HL-60 (cell line): ENCODE results near the gene EDARADD.

ENCODE experiments used
- POLR2AphosphoS5 ChIP-seq: IDR thresholded peaks from 2 replicates; pipeline ENCODE4 v1.6.1; 2012; ENCODE audit warnings: low read depth
- TF ChIP-seq, protein P1 (sequence below): IDR thresholded peaks from one replicate; pipeline ENCODE4 v1.5.1; 2011; ENCODE audit warnings: low read length, control low read depth, inconsistent platforms; ENCODE audit not compliant: insufficient read depth

DNA sequence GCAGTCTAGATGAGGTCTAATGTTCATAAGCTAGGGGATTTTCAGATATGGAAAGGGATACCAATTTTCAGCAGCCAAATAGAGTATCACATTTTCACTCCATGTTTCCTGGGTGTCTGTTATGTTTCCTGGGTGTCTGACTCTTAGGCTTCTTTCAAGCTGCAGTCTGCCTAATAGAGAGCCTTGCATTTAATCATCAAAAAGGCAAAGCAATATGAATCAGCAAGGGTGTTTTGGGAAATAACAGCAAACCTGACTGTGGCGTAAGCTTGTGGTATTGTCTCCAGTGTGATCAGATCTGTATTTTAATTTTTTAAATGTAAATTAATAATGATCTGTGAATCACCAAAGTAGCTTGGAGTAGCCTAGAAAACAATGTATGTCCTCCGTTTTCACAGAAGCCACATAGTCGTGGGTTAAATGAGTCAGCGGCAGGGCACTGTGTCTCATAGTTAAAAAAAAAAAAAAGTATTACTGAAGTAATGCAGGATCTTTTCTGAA, 140.1 kb downstream of the EDARADD start:
- no peak for TF ChIP-seq POLR2AphosphoS5
- TF ChIP-seq, protein P1, sequence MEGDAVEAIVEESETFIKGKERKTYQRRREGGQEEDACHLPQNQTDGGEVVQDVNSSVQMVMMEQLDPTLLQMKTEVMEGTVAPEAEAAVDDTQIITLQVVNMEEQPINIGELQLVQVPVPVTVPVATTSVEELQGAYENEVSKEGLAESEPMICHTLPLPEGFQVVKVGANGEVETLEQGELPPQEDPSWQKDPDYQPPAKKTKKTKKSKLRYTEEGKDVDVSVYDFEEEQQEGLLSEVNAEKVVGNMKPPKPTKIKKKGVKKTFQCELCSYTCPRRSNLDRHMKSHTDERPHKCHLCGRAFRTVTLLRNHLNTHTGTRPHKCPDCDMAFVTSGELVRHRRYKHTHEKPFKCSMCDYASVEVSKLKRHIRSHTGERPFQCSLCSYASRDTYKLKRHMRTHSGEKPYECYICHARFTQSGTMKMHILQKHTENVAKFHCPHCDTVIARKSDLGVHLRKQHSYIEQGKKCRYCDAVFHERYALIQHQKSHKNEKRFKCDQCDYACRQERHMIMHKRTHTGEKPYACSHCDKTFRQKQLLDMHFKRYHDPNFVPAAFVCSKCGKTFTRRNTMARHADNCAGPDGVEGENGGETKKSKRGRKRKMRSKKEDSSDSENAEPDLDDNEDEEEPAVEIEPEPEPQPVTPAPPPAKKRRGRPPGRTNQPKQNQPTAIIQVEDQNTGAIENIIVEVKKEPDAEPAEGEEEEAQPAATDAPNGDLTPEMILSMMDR, result no peak
